ENCODE measurements around the gene NFKB2.

Gene NFKB2

GRCh38 chr10:102394079-102394800 lies 1.3 kb upstream of the NFKB2 start:
- peak overlapping the region; percentile 72 for H3K4me3 ChIP-seq (ENCODE audit: low read length)
- TF ChIP-seq CTCF (conservative IDR thresholded peaks at IDR 0.05; ENCODE audit: low read depth, low read length): no peak
- peak; percentile 70 for DNase-seq (ENCODE audit: low read depth)

GRCh38 chr10:102394801-102395399 lies 605 bp upstream of the NFKB2 start:
- H3K4me3 ChIP-seq (ENCODE audit: low read length): peak overlapping the region; percentile 72
- no peak for DNase-seq (ENCODE audit: low read depth)
- no peak for TF ChIP-seq CTCF (conservative IDR thresholded peaks at IDR 0.05; ENCODE audit: low read depth, low read length)

- peak overlapping the region; percentile 72 for H3K4me3 ChIP-seq (ENCODE audit: low read length)
- no peak for DNase-seq (ENCODE audit: low read depth)
- TF ChIP-seq CTCF (conservative IDR thresholded peaks at IDR 0.05; ENCODE audit: low read depth, low read length): no peak
These were observed 779 bp downstream of the NFKB2 start for GRCh38 chr10:102396317-102396650.

- no peak for TF ChIP-seq CTCF (conservative IDR thresholded peaks at IDR 0.05; ENCODE audit: low read depth, low read length)
- DNase-seq (ENCODE audit: low read depth): no peak
- H3K4me3 ChIP-seq (ENCODE audit: low read length): no peak overlapping the region
These were observed 1.2 kb downstream of the NFKB2 start for GRCh38 chr10:102396730-102397151.

GRCh38 chr10:102397222-102398171 lies 2.0 kb downstream of the NFKB2 start:
- DNase-seq (ENCODE audit: low read depth): no peak
- H3K4me3 ChIP-seq (ENCODE audit: low read length): no peak overlapping the region
- TF ChIP-seq CTCF (conservative IDR thresholded peaks at IDR 0.05; ENCODE audit: low read depth, low read length): no peak

GRCh38 chr10:102398172-102399020 lies 2.9 kb downstream of the NFKB2 start:
- H3K4me3 ChIP-seq (ENCODE audit: low read length): no peak overlapping the region
- no peak for TF ChIP-seq CTCF (conservative IDR thresholded peaks at IDR 0.05; ENCODE audit: low read depth, low read length)

More at GRCh38 chr10:102398172-102399020, 2.9 kb downstream of the NFKB2 start:
- no peak for DNase-seq (ENCODE audit: low read depth)
